DOHH2 (cell line): ENCODE data around the gene FUOM.

Experiments
- CTCF ChIP-seq: fragments of 200-600 bp; sonication (generic); IDR thresholded peaks from one replicate; pipeline ENCODE4 v1.5.1; 2014; ENCODE audit warnings: antibody characterized with exemption, mild to moderate bottlenecking, low read depth, low read length; ENCODE audit not compliant: poor library complexity, severe bottlenecking
- EZH2phosphoT487 ChIP-seq: fragments of 200-600 bp; sonication (generic); IDR thresholded peaks from 2 replicates; pipeline ENCODE4 v1.6.1; 2017; ENCODE audit warnings: borderline replicate concordance, mild to moderate bottlenecking, antibody characterized with exemption, low read length, moderate library complexity, mixed read lengths

- TF ChIP-seq CTCF (no peak), EZH2phosphoT487 (no peak)
These were observed 35.7 kb upstream of the FUOM start for GRCh38 chr10:133393401-133394063.
